ENCODE results near the gene SARS2.

DNA sequence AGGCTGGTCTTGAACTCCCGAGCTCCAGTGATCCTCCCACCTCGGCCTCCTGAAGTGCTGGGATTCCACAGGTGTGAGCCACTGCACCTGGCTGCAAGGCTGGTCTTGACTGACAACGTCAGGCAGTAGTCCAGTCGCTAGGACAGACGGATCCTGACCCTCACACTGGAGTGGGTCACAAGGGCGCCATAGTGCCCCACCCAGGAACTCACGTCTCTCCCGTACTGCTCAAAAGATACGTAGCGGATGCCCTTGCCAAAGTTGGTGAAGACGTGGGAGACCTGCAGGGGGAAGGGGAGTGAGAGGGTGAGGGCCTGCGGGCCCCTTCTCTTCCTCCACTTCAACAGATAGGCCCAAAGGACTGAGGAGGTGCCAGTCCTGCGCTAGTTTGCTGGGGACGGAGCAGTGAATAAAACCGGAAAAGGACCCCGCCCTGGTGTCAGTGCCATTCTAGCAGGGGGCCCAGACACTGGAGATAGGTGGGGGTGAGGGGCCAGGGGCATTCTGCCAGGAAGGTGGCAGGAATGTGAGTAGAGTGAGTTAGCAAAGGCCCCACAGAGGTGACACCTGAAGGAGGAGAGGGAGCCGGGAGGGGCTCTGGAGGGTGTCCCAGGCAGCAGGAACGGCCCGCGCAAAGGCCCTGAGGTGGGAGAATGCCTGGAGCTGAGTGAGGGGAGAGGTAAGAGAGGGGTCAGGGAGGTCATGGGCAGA, 12.1 kb upstream of the SARS2 start:
- TF ChIP-seq, protein P1, sequence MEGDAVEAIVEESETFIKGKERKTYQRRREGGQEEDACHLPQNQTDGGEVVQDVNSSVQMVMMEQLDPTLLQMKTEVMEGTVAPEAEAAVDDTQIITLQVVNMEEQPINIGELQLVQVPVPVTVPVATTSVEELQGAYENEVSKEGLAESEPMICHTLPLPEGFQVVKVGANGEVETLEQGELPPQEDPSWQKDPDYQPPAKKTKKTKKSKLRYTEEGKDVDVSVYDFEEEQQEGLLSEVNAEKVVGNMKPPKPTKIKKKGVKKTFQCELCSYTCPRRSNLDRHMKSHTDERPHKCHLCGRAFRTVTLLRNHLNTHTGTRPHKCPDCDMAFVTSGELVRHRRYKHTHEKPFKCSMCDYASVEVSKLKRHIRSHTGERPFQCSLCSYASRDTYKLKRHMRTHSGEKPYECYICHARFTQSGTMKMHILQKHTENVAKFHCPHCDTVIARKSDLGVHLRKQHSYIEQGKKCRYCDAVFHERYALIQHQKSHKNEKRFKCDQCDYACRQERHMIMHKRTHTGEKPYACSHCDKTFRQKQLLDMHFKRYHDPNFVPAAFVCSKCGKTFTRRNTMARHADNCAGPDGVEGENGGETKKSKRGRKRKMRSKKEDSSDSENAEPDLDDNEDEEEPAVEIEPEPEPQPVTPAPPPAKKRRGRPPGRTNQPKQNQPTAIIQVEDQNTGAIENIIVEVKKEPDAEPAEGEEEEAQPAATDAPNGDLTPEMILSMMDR (IDR thresholded peaks at IDR 0.05) = no peak
- no peak for TF ChIP-seq POLR2AphosphoS5 (IDR thresholded peaks at IDR 0.05; ENCODE audit: insufficient read depth in 1 of 2, low read depth in 1 of 2)
- no peak for TF ChIP-seq POLR2A (IDR thresholded peaks at IDR 0.05)

All from vagina (tissue), 2 donors.